ENCODE data around the gene DAB2IP. TPM values are rescaled to one million over a fixed set of nuclear protein-coding genes. Genes with fewer than 3 reads are reported as not detected.

The DAB2IP gene
- polyA plus RNA-seq, 1 donor (not counting 4 experiments of a cell fraction or from before 2014, with no cell fraction given), result 28.6 TPM

DNA sequence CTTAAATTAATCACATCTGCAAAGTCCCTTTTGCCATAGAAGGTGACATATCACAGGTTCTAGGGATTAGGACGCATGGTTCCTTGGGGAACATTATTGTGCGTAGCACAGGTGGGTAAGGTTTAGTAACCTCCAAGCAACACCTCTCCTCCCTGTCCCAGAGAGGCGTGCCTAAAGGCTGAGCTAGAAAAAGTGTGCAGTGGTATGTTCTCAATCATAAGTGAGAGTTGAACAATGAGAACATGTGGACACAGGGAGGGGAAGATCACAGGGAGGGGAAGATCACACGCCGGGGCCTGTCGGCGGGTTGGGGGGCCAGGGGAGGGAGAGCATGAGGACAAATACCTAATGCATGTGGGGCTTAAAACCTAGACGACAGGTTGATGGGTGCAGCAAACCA is 14.9 kb downstream of the DAB2IP start:
- H3K9me3 ChIP-seq (ENCODE audit: control insufficient read depth, low read depth, low read length), result no peaks in the 10 kb centered on the region
- no peak for DNase-seq (ENCODE audit: low read depth, low spot score)
- no peaks in the 10 kb centered on the region for H3K36me3 ChIP-seq (ENCODE audit: control insufficient read depth in 2 of 2, extremely low read depth in 1 of 2, insufficient read depth in 2 of 2, low read length in 2 of 2)
- no peak overlapping the region for H3K9ac ChIP-seq (ENCODE audit: control insufficient read depth, extremely low read depth, insufficient read depth, low read length)
- peaks cover 9% of the 10 kb centered on the region for H3K27me3 ChIP-seq (ENCODE audit: control insufficient read depth, extremely low read depth, insufficient read depth, low read length)
- no peak overlapping the region for H3K4me2 ChIP-seq (ENCODE audit: control insufficient read depth, extremely low read depth, insufficient read depth, low read depth, low read length)
- no peak overlapping the region for H2AFZ ChIP-seq (ENCODE audit: control insufficient read depth, low read length)
- no peaks in the 10 kb centered on the region for H3K79me2 ChIP-seq (ENCODE audit: control insufficient read depth, insufficient read depth, low read length)
- dilution Hi-C loops (cut with MboI; ENCODE audit: extremely low pct_ligation_motif_present, low sequenced_read_pairs), result no loop called here
- H3K4me1 ChIP-seq (ENCODE audit: control insufficient read depth, extremely low read depth, insufficient read depth, low read length), result no peaks in the 10 kb centered on the region
- no peak for TF ChIP-seq EZH2 (IDR thresholded peaks at IDR 0.05; ENCODE audit: low read length)
- TF ChIP-seq, protein P1, sequence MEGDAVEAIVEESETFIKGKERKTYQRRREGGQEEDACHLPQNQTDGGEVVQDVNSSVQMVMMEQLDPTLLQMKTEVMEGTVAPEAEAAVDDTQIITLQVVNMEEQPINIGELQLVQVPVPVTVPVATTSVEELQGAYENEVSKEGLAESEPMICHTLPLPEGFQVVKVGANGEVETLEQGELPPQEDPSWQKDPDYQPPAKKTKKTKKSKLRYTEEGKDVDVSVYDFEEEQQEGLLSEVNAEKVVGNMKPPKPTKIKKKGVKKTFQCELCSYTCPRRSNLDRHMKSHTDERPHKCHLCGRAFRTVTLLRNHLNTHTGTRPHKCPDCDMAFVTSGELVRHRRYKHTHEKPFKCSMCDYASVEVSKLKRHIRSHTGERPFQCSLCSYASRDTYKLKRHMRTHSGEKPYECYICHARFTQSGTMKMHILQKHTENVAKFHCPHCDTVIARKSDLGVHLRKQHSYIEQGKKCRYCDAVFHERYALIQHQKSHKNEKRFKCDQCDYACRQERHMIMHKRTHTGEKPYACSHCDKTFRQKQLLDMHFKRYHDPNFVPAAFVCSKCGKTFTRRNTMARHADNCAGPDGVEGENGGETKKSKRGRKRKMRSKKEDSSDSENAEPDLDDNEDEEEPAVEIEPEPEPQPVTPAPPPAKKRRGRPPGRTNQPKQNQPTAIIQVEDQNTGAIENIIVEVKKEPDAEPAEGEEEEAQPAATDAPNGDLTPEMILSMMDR (optimal IDR thresholded peaks at IDR 0.05 in 1 of 3, IDR thresholded peaks at IDR 0.05 in 1 of 3, conservative IDR thresholded peaks at IDR 0.05 in 1 of 3; ENCODE audit: extremely low read depth in 1 of 3, insufficient read depth in 2 of 3, low read length in 3 of 3), result no peak
- H3K27ac ChIP-seq (ENCODE audit: control insufficient read depth, insufficient read depth, low read length), result no peak overlapping the region
- no peak for FAIRE-seq
- H4K20me1 ChIP-seq (ENCODE audit: control insufficient read depth, extremely low read depth, insufficient read depth, low read length), result no peaks in the 10 kb centered on the region
- H3K4me3 ChIP-seq (ENCODE audit: control insufficient read depth in 2 of 3, extremely low read depth in 1 of 3, insufficient read depth in 2 of 3, low read depth in 1 of 3, low read length in 3 of 3), result no peak overlapping the region
- H3K9me1 ChIP-seq (ENCODE audit: control insufficient read depth, extremely low read depth, insufficient read depth, low read length), result no peaks in the 10 kb centered on the region

DNA sequence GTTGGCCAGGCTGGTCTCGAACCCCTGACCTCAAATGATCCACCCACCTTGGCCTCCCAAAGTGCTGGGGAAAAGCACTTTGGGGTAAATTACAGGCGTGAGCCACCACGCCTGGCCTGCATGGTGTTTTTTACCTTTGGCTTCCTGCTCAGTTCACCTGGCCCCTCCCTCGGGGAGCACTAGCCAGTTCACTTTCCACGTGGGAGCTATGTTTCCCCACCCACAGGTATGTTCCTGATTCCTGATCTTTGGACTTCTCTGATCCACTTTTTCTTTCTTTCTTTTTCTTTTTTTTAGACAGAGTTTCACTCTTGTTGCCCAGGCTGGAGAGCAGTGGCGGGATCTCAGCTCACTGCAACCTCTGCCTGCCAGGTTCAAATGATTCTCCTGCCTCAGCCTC is 15.8 kb downstream of the DAB2IP start:
- Histone ChIP-seq H4K20me1 (ENCODE audit: control insufficient read depth, extremely low read depth, insufficient read depth, low read length) (no peaks in the 10 kb centered on the region), H3K79me2 (ENCODE audit: control insufficient read depth, insufficient read depth, low read length) (no peaks in the 10 kb centered on the region), H3K9me3 (ENCODE audit: control insufficient read depth, low read depth, low read length) (no peaks in the 10 kb centered on the region), H3K27me3 (ENCODE audit: control insufficient read depth, extremely low read depth, insufficient read depth, low read length) (peaks cover 9% of the 10 kb centered on the region), H3K9ac (ENCODE audit: control insufficient read depth, extremely low read depth, insufficient read depth, low read length) (no peak overlapping the region), H3K27ac (ENCODE audit: control insufficient read depth, insufficient read depth, low read length) (no peak overlapping the region), H2AFZ (ENCODE audit: control insufficient read depth, low read length) (no peak overlapping the region), H3K4me3 (ENCODE audit: control insufficient read depth in 2 of 3, extremely low read depth in 1 of 3, insufficient read depth in 2 of 3, low read depth in 1 of 3, low read length in 3 of 3) (no peak overlapping the region), H3K36me3 (ENCODE audit: control insufficient read depth in 2 of 2, extremely low read depth in 1 of 2, insufficient read depth in 2 of 2, low read length in 2 of 2) (no peaks in the 10 kb centered on the region), H3K4me2 (ENCODE audit: control insufficient read depth, extremely low read depth, insufficient read depth, low read depth, low read length) (no peak overlapping the region), H3K4me1 (ENCODE audit: control insufficient read depth, extremely low read depth, insufficient read depth, low read length) (no peaks in the 10 kb centered on the region), H3K9me1 (ENCODE audit: control insufficient read depth, extremely low read depth, insufficient read depth, low read length) (no peaks in the 10 kb centered on the region)
- dilution Hi-C loops (cut with MboI; ENCODE audit: extremely low pct_ligation_motif_present, low sequenced_read_pairs), result no loop called here
- FAIRE-seq (no peak), DNase-seq (ENCODE audit: low read depth, low spot score) (no peak)
- no peak for TF ChIP-seq EZH2 (IDR thresholded peaks at IDR 0.05; ENCODE audit: low read length)
- TF ChIP-seq, protein P1 (optimal IDR thresholded peaks at IDR 0.05 in 1 of 3, IDR thresholded peaks at IDR 0.05 in 1 of 3, conservative IDR thresholded peaks at IDR 0.05 in 1 of 3; ENCODE audit: extremely low read depth in 1 of 3, insufficient read depth in 2 of 3, low read length in 3 of 3), result no peak
